ENCODE measurements around the gene RAB31.
"Not testable (repeated sequence)": the region's sequence is repeated elsewhere in the genome, so short reads cannot be mapped to it uniquely, and the experiment has no call there.

The RAB31 gene

DNA sequence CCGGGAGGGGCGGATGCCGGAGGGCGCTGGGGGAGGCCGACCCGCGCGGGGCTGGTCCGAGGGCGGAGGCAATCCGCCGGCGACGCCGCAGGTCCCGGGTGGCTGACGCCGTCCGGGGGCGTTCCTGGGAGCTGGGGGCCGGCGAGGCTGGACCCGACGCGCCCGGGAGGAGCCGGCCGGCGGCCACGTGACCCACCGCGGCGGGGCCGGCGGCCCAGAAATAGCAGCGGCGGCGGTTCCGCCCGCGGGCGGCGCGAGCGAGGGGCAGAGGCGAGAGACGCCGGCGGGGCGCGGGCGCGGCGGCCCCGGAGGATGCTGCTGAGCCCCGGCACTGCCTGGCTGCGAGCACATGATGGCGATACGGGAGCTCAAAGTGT lies at the start of gene RAB31:
TSS of gene RAB31 (plus strand) at position 245 of the 377 bp plus-strand sequence. CDS start at position 350, 105 bp downstream.
- DNase-seq, result peak; percentile 25

- no peak for DNase-seq
Observed at GRCh38 chr18:9659499-9660375, 48.4 kb upstream of the RAB31 start.

DNA sequence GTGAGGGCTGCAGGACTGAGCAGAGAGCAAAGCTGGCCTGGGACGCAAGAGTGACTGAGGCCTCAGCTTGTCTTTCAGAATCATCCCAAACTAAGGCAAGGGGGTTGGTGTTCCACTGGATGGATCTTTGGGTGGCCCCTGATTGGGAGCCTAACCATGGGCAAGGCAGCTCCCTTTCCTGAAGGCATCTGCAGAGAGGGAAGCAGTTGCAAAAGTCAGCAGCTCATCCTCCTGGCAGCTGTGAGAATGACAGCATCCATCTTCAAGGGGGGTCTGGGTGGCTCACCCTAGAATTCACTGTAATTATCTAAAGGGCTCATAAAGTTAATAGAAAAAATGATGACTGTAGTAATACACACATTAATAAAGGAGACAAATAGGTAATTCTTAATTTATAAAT lies 46.5 kb upstream of the RAB31 start:
- DNase-seq, result no peak

DNA sequence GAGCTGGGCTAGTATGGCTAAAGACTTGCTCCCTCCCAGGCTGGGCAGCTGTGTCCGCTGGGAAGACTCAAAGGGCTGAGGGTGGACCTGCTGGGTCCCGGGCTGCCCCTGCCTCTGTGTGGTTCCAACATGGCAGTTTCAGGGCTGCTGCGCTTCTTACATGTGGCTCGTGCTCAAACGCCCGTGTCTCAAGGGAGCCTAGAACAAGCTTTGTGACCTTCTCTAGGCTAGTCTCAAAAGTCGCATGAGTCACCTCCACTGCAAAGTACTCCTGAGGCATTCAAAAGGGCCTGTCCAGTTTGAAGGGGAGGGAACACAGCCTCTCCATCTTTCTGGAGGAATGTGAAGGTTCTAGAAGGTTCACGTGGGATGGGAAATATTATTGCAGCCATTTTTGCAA lies 44.7 kb upstream of the RAB31 start:
- no peak for DNase-seq

GRCh38 chr18:9665314-9665713 lies 42.8 kb upstream of the RAB31 start:
- DNase-seq, result no peak

GRCh38 chr18:9666548-9666947 lies 41.6 kb upstream of the RAB31 start:
- DNase-seq, result no peak

DNA sequence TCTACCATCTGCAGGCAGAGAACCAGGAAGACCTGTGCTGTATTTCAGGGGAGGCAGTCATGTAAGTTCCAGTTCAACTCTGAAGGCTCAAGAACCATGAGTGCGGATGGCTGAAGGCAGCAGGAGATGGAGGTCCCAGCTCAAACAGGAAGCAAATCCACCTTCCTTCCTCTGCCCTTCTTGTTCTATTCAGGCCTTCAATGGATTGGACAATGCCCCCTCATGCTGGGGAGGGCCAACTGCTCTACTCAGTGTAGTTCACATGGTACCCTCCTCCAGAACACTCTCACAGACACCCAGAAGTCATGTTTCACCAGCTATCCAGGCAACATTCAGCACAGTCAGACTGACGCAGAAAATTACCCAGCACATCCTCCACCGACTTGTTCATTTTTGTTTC lies 39.1 kb upstream of the RAB31 start:
- DNase-seq, result no peak

- DNase-seq, result no peak
Observed at GRCh38 chr18:9671214-9671613, 36.9 kb upstream of the RAB31 start.

DNA sequence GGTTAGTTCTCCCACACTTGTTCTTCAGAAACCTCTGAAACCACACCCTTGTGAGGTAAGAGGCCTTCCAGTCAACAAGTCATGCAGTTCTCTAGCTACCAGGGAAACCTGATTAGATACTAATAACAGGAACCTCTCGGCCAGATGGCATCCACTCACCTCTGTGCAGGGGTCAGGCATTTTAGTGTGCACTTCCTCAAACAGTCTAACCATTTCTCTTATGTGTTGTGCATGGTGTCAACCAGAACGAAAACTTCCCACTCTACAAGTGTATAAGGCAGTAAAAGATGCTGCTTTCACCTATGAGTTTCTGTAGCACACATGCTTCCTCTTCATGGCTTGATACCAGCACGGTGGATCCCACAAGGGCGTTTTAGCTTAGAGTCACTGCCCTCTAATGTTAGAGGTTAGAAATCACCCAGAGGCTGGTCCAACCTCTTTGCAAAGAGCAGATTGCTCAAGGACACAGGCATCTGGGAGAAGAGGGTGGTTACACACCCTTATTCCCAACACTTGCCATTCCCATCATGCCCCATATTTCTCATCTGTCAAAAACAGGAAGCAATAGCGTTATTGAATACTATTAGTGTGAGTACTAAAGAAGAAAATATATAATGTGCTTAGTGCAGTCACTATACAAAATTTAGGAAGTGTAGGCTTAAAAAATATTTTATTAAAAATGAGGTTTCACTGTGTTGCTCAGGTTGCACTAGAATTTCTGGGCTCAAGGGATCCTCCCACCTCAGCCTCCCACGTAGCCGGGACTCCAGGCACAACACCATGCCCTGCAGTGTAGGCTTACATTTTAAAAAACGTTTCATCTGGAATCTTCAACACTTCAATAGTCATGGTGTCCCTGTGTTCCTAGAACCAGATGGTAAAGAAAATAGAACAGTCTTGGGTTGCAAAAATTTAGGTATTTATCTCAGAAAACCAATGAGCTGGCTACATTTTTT lies 34.5 kb upstream of the RAB31 start:
- DNase-seq, result peak; percentile 40

- DNase-seq, result not testable (repeated sequence)
Observed at GRCh38 chr18:9678216-9678615, 29.9 kb upstream of the RAB31 start.

- DNase-seq, result no peak
Observed at GRCh38 chr18:9679125-9679524, 29.0 kb upstream of the RAB31 start.

- no peak for DNase-seq
Observed at GRCh38 chr18:9681217-9681616, 26.9 kb upstream of the RAB31 start.

- DNase-seq, result no peak
Observed at GRCh38 chr18:9682572-9682971, 25.5 kb upstream of the RAB31 start.

DNA sequence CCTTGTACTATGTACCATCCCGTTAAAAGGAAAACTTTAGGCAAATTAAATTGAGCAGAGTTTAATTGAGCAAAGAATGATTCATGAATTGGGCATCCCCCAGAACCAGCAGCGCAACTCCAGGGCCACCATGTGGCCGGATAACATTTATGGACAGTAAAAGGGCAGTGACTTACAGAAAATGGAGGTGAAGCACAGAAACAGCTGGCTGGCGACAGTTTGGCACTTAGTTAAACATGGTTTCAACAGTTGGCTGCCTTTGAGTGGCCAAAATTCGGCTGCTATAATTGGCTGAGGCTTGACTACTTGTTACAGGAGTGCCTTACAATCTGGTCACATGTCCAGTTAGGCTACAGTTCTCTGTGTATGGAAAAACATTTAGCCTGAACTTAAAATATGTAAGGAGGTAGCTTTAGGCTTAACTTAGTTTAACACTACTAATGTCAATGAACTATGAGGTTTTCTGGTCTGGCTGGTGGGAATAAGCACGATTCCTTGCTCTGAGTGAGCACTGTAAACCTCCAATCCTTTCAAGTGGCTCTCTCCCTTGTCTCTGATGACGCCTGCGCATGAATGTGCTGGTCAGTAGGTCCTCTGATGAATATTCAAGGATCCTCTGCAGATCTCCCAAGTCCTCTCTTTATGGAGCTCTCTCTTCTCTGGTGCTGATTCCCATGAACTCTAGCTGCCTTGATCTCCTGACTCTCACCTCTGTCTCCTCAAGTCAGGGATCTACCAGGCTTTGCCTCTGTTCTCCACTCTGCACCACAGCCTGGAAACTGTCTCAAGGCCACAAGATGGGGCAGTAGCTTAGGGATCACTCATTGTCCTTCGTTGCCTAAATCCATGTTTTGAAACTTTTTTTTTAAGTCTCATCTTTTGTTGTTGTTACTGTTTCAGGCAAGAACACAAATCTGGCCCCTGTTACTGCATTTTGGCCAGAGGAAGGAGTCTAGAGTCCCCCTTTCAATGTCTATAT lies 24.4 kb upstream of the RAB31 start:
- DNase-seq, result no peak

- no peak for DNase-seq
Observed at GRCh38 chr18:9684881-9685614, 23.1 kb upstream of the RAB31 start.

- no peak for DNase-seq
Observed at GRCh38 chr18:9685615-9685890, 22.5 kb upstream of the RAB31 start.

DNA sequence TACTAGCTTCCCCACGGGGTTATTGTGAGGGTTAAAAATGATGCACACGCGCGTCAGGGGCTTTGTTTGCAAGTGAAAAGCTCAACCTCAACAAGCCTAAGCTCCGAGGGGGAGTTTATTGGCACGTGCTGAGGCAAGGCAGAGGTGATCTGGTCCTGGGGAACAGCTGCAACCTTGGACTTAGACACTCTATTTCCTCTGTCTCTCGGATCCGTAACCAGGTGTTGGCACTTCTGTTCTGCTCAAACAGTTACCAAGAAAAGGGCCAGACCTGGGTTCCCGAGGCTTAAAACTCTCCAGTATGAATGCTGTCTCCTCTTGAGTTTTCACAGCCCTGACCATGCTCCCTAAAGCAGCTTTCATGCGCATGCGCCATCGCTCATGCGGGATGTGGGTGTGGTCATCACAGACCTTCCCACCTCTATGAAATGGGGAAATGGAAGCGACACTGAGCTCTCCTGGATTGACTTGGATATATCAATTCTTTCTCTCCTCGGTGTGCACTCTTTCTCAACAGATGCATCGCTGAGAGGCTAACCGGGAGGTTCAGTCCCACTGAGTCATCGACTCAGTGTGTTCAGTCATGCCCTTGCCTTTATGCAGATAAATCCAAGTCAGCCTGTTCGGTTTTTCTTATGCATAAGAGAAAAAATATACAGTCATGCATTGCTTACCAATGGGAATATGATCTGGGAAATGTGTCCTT lies 19.9 kb upstream of the RAB31 start:
- no peak for DNase-seq

DNA sequence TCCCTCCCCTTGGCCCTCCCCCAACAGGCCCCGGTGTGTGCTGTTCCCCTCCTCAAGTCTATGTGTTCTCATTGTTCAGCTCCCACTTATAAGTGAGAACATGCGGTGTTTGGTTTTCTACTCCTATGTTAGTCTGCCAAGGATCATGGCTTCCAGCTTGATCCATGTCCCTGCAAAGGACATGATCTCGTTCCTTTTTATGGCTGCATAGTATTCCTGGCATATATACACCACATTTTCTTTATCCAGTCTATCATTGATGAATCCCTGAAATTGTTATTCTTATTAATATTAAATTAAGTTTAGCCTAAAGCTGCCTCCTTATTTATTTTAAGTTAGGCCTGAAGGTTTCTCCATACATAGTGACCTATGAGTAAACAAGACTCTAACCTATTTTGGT lies 18.8 kb upstream of the RAB31 start:
- no peak for DNase-seq

GRCh38 chr18:9690418-9691188 lies 17.5 kb upstream of the RAB31 start:
- DNase-seq, result no peak

DNA sequence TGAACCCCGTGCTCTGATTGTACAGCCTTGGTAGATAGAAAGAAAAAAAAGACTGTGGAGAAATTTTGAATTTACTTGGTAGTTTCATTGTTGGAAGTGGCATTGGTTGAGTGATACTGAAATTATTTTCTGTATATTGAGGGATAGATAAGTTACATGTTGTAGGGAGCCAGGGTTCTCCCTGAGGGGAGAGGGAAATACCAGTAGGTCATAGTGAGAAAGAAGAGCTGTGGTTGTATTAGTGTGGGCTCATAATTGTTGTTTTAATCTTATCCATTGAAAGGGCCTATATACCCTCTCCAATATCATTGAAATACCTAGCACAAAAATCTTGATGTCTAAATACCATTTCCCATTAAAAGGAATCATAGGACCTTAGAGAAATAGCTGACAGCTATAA lies 16.9 kb upstream of the RAB31 start:
- DNase-seq, result no peak

GRCh38 chr18:9694174-9694573 lies 13.9 kb upstream of the RAB31 start:
- DNase-seq, result no peak
